LNCaP clone FGC (cell line): ENCODE measurements around the gene L3MBTL1.

Experiments
- DNase-seq: peaks from one replicate; pipeline ENCODE4 v3.0.0-alpha.2; 2011; ENCODE audit warnings: low read depth
- H3K4me3 ChIP-seq: 2 replicates; pipeline ENCODE4 v1.5.1; 2011; ENCODE audit warnings: mild to moderate bottlenecking, low read depth, low read length, control low read depth
- CTCF ChIP-seq: IDR thresholded peaks from 2 replicates; pipeline ENCODE4 v1.5.1; 2012; ENCODE audit warnings: mild to moderate bottlenecking; ENCODE audit not compliant: control insufficient read depth, insufficient read depth; ENCODE audit errors: extremely low read depth

L3MBTL1 gene

GRCh38 chr20:43530321-43531090 lies 23.0 kb downstream of the L3MBTL1 start:
- no peak for DNase-seq
- no peak overlapping the region for H3K4me3 ChIP-seq
- no peak for TF ChIP-seq CTCF

GRCh38 chr20:43531091-43531443 lies 23.6 kb downstream of the L3MBTL1 start:
- DNase-seq = no peak
- H3K4me3 ChIP-seq = no peak overlapping the region
- TF ChIP-seq CTCF = no peak

GRCh38 chr20:43532416-43533055 lies 25.0 kb downstream of the L3MBTL1 start:
- no peak for TF ChIP-seq CTCF
- no peak overlapping the region for H3K4me3 ChIP-seq
- no peak for DNase-seq

- no peak for TF ChIP-seq CTCF
Observed at GRCh38 chr20:43533060-43533459, 25.6 kb downstream of the L3MBTL1 start.

GRCh38 chr20:43534016-43534415 lies 26.5 kb downstream of the L3MBTL1 start:
- DNase-seq = no peak
- TF ChIP-seq CTCF = no peak
- no peak overlapping the region for H3K4me3 ChIP-seq

More at GRCh38 chr20:43533060-43533459, 25.6 kb downstream of the L3MBTL1 start:
- H3K4me3 ChIP-seq = no peak overlapping the region
- no peak for DNase-seq

- no peak for TF ChIP-seq CTCF
- DNase-seq = no peak
- H3K4me3 ChIP-seq = no peak overlapping the region
Observed at GRCh38 chr20:43534791-43535350, 27.4 kb downstream of the L3MBTL1 start.
